GM10266 (cell line): ENCODE results near the gene SV2B.

Source experiments
- DNase-seq: peaks from one replicate; pipeline ENCODE4 v3.0.0; 2012; ENCODE audit errors: extremely low spot score
- CTCF ChIP-seq: IDR thresholded peaks from 2 replicates; pipeline ENCODE4 v1.5.1; 2012; ENCODE audit warnings: mild to moderate bottlenecking, low read depth; ENCODE audit not compliant: control insufficient read depth, insufficient read depth; ENCODE audit errors: missing control alignments

The SV2B gene

DNA sequence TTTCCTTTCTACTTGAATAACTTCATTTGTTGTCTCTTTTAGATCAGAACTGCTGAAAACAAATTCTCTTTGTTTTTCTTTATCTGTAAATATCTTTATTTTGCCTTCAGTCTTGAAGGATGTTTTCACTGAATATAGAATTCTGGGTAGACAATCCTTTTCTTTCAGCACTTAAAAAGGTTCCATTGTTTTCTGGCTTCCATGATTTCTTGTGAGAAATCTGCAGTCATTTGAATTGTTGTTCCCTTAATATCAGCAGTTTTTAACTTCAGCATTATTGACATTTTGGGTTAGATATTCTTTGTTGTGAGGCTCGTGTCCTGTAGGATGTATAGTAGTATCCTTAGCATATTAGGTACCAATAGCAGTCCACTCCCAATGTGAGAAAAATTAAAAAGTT is 65.8 kb downstream of the SV2B start:
- DNase-seq, result no peak
- TF ChIP-seq CTCF, result no peak

- DNase-seq, result no peak
- no peak for TF ChIP-seq CTCF
These were observed 68.4 kb downstream of the SV2B start for GRCh38 chr15:91168457-91168856.

DNA sequence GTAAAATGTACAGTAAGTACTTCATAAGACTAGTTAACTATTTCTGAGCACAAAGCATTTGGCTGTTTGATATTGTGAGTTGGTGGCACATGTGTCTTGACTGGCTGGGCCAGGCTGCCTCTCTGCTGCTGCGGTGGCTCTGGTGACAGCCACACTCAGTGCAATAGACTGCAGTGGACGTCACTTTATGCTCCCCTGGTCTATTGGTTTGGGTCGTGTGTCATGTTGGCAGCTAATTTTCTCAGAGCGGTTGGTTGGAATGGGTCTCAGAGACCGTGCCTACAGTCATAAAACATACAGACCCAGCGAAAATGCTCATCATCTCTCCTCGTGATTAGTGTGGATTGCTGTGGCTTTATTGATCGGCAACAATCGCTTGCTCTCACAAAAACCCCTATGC is 71.3 kb downstream of the SV2B start:
- DNase-seq, result no peak
- no peak for TF ChIP-seq CTCF

DNA sequence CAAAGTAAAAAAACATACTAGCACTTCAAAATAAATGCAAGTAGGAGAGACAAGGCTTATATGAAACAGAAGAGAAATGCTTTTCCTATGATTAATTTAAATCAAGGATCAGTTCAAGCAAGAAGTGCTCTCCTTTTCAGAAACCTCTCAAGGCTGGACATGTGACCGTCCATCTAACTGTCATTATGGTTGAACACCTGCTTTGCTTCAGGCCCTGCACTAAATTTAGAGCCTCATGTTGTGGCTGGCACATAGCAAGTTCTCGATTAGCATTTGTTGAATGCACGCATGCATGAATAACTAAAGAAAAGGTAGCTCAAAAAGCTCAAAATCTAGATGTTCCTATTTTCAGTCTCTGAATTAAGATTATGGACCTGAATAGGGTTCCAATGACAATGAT is 82.0 kb downstream of the SV2B start:
- TF ChIP-seq CTCF, result no peak
- DNase-seq, result no peak

- no peak for TF ChIP-seq CTCF
- no peak for DNase-seq
These were observed 83.5 kb downstream of the SV2B start for GRCh38 chr15:91183596-91183995.

DNA sequence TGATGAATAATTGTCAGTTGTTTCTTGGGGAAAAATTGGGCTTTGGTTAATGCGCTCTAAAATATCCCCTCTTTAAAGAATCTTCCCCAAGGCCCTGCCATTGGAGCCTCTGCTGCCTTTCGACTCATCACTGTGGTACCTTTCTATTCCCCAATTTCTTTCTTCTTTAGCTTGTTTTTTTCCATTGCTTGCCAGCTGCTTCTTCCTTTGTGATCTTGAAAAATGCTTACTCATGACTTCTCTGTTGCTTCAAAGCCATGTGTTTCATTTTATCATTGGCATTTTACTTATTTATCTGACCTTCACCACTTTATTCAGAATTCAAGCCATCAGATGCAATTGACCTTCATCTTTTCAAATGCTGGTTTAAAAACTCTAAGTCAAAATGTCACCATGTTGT is 84.4 kb downstream of the SV2B start:
- TF ChIP-seq CTCF, result no peak
- no peak for DNase-seq

- no peak for DNase-seq
- TF ChIP-seq CTCF, result no peak
These were observed 87.0 kb downstream of the SV2B start for GRCh38 chr15:91186904-91187656.
